HEK293T (cell line): Measurements from ENCODE around the gene VDAC1.
"Not testable (repeated sequence)": the region's sequence is repeated elsewhere in the genome, so short reads cannot be mapped to it uniquely, and the experiment has no call there.

Experiments used
- CTCF ChIA-PET: fragments of 350-600 bp; formaldehyde crosslinking; extraction: SDS; loops from one replicate; lab custom pipeline; 2021; ENCODE audit warnings: antibody characterized with exemption, inconsistent platforms; lab: Yijun Ruan, JAX
- POLR2A ChIA-PET: fragments of 350-600 bp; formaldehyde crosslinking; extraction: SDS; loops from one replicate; lab custom pipeline; 2020; ENCODE audit warnings: antibody characterized with exemption, inconsistent platforms; lab: Yijun Ruan, JAX
- DNase-seq: peaks from one replicate; pipeline ENCODE4 v3.0.0; 2012; ENCODE audit warnings: mixed read lengths; ENCODE audit errors: extremely low spot score
- ARNT ChIP-seq: fragments of 450-650 bp; IDR thresholded peaks from 2 replicates; pipeline ENCODE4 v1.6.1; 2017; ENCODE audit warnings: mild to moderate bottlenecking
- BHLHE40 ChIP-seq: fragments of 450-650 bp; IDR thresholded peaks from 2 replicates; pipeline ENCODE4 v1.6.1; 2016; ENCODE audit warnings: mild to moderate bottlenecking, moderate library complexity, borderline replicate concordance
- CTBP1 ChIP-seq: fragments of 450-650 bp; IDR thresholded peaks from 2 replicates; pipeline ENCODE4 v1.6.1; 2016; ENCODE audit warnings: borderline replicate concordance
- ELF4 ChIP-seq: fragments of 450-650 bp; IDR thresholded peaks from 2 replicates; pipeline ENCODE4 v1.6.1; 2017; ENCODE audit warnings: antibody characterized with exemption
- FOXA1 ChIP-seq: fragments of 450-650 bp; IDR thresholded peaks from 2 replicates; pipeline ENCODE4 v1.6.1; 2016; ENCODE audit warnings: mild to moderate bottlenecking
- FOXK2 ChIP-seq: fragments of 450-650 bp; IDR thresholded peaks from 2 replicates; pipeline ENCODE4 v1.6.1; 2016; ENCODE audit warnings: mild to moderate bottlenecking
- FOXM1 ChIP-seq: fragments of 450-650 bp; IDR thresholded peaks from 2 replicates; pipeline ENCODE4 v1.6.1; 2017; ENCODE audit warnings: mild to moderate bottlenecking, borderline replicate concordance
- HDGF ChIP-seq: fragments of 450-650 bp; IDR thresholded peaks from 2 replicates; pipeline ENCODE4 v1.6.1; 2017; ENCODE audit warnings: antibody characterized with exemption, borderline replicate concordance
- L3MBTL2 ChIP-seq: fragments of 450-650 bp; conservative IDR thresholded peaks from 2 replicates; pipeline ENCODE4 v1.6.1; 2016; ENCODE audit warnings: mild to moderate bottlenecking
- LEF1 ChIP-seq: fragments of 450-650 bp; IDR thresholded peaks from 2 replicates; pipeline ENCODE4 v1.6.1; 2017; ENCODE audit warnings: mild to moderate bottlenecking, borderline replicate concordance
- NFRKB ChIP-seq: fragments of 450-650 bp; IDR thresholded peaks from 2 replicates; pipeline ENCODE4 v1.6.1; 2016; ENCODE audit warnings: mild to moderate bottlenecking, moderate library complexity
- PKNOX1 ChIP-seq: fragments of 450-650 bp; IDR thresholded peaks from 2 replicates; pipeline ENCODE4 v1.6.1; 2016
- SP1 ChIP-seq: fragments of 450-650 bp; IDR thresholded peaks from 2 replicates; pipeline ENCODE4 v1.6.1; 2017
- SUZ12 ChIP-seq: fragments of 450-650 bp; IDR thresholded peaks from 2 replicates; pipeline ENCODE4 v1.6.1; 2016; ENCODE audit warnings: mild to moderate bottlenecking
- TARDBP ChIP-seq: fragments of 450-650 bp; IDR thresholded peaks from 2 replicates; pipeline ENCODE4 v1.6.1; 2016
- ZNF384 ChIP-seq: fragments of 450-650 bp; IDR thresholded peaks from 2 replicates; pipeline ENCODE4 v1.6.1; 2016

The VDAC1 gene

GRCh38 chr5:133977161-133977787 lies 27.5 kb downstream of the VDAC1 start:
- CTCF ChIA-PET: interaction anchor here (1.9 kb wide), 1 partner anchor 19 kb away, joined by 12 read pairs; no protein-coding TSS in a partner anchor
- TF ChIP-seq TARDBP (no peak), FOXM1 (no peak), ZNF384 (no peak), FOXK2 (no peak), NFRKB (no peak), PKNOX1 (no peak), ARNT (no peak), SP1 (no peak), SUZ12 (no peak), LEF1 (no peak)
- POLR2A ChIA-PET: interaction anchor here (1.2 kb wide), 1 partner anchor 26 kb away, joined by 3 read pairs; no protein-coding TSS in a partner anchor
- DNase-seq: no peak

GRCh38 chr5:133975546-133975945 lies 29.2 kb downstream of the VDAC1 start:
- POLR2A ChIA-PET, DNase-seq: not testable (repeated sequence)
- CTCF ChIA-PET: interaction anchor here (1.9 kb wide), 1 partner anchor 21 kb away, joined by 12 read pairs; no protein-coding TSS in a partner anchor

GRCh38 chr5:133974142-133974541 lies 30.6 kb downstream of the VDAC1 start:
- ChIA-PET POLR2A (no interaction called here), CTCF (no interaction called here)
- no peak for TF ChIP-seq SUZ12
- TF ChIP-seq NFRKB: no peak
- no peak for TF ChIP-seq ELF4
- TF ChIP-seq ARNT: no peak
- TF ChIP-seq HDGF: no peak
- no peak for TF ChIP-seq ZNF384
- no peak for TF ChIP-seq FOXA1
- no peak for TF ChIP-seq SP1
- TF ChIP-seq BHLHE40: no peak
- TF ChIP-seq TARDBP: no peak
- TF ChIP-seq FOXK2: no peak
- TF ChIP-seq L3MBTL2: no peak
- TF ChIP-seq FOXM1: no peak
- TF ChIP-seq PKNOX1: no peak
- TF ChIP-seq CTBP1: no peak
- no peak for TF ChIP-seq LEF1
- no peak for DNase-seq

- no peak for TF ChIP-seq LEF1
- TF ChIP-seq FOXK2: no peak
- no peak for TF ChIP-seq ELF4
- TF ChIP-seq SUZ12: no peak
- no peak for TF ChIP-seq ARNT
- no peak for TF ChIP-seq L3MBTL2
- TF ChIP-seq NFRKB: no peak
- TF ChIP-seq PKNOX1: no peak
- TF ChIP-seq HDGF: no peak
- TF ChIP-seq BHLHE40: no peak
- TF ChIP-seq TARDBP: no peak
- TF ChIP-seq FOXA1: no peak
- TF ChIP-seq ZNF384: no peak
- TF ChIP-seq FOXM1: no peak
- TF ChIP-seq CTBP1: no peak
- CTCF ChIA-PET: interaction anchor here (1.2 kb wide), 1 partner anchor 11 kb away, joined by 3 read pairs; no protein-coding TSS in a partner anchor
- POLR2A ChIA-PET: interaction anchor here (1.3 kb wide), 1 partner anchor 22 kb away, joined by 3 read pairs; no protein-coding TSS in a partner anchor
- DNase-seq: no peak
Measured at GRCh38 chr5:133970325-133970909, 34.4 kb downstream of the VDAC1 start.

GRCh38 chr5:133969654-133970324 lies 35.0 kb downstream of the VDAC1 start:
- ChIA-PET CTCF (interaction anchor here (0.9 to 1.2 kb wide), 2 partner anchors 12 to 13 kb away, joined by 3 read pairs; no protein-coding TSS in a partner anchor), POLR2A (interaction anchor here (1.3 to 1.8 kb wide), 2 partner anchors 23 to 35 kb away, joined by 3 to 5 read pairs; partner anchors contain the start of gene VDAC1)
- no peak for TF ChIP-seq SP1
- TF ChIP-seq NFRKB: no peak
- TF ChIP-seq TARDBP: no peak
- TF ChIP-seq L3MBTL2: no peak
- no peak for TF ChIP-seq CTBP1
- TF ChIP-seq ELF4: no peak
- no peak for TF ChIP-seq FOXA1
- no peak for TF ChIP-seq ZNF384
- TF ChIP-seq HDGF: no peak
- no peak for TF ChIP-seq SUZ12
- TF ChIP-seq LEF1: no peak
- no peak for TF ChIP-seq FOXM1
- TF ChIP-seq FOXK2: no peak
- TF ChIP-seq ARNT: no peak
- no peak for TF ChIP-seq PKNOX1
- TF ChIP-seq BHLHE40: no peak
- DNase-seq: no peak
